GM12878 (cell line): ENCODE data around the gene RNASE12. TPM values are rescaled to one million over a fixed set of nuclear protein-coding genes. Genes with fewer than 3 reads are reported as not detected.
A peak's percentile ranks its signal among the peaks of the same experiment; 100 is the strongest.

ENCODE experiments used
- BRCA1 ChIP-seq: IDR thresholded peaks from 2 replicates; pipeline ENCODE4 v1.6.1; 2011; ENCODE audit warnings: low read depth, low read length, improper control_type of control experiment
- CEBPZ ChIP-seq: fragments of 150-350 bp; IDR thresholded peaks from 2 replicates; pipeline ENCODE4 v1.6.1; 2016; ENCODE audit warnings: low read depth, low read length
- CHD4 ChIP-seq: fragments of 200-600 bp; sonication (generic); IDR thresholded peaks from 2 replicates; pipeline ENCODE4 v1.6.1; 2016; ENCODE audit warnings: mild to moderate bottlenecking
- DPF2 ChIP-seq: fragments of 450-650 bp; IDR thresholded peaks from 2 replicates; pipeline ENCODE4 v1.6.1; 2017; ENCODE audit warnings: mild to moderate bottlenecking
- E2F8 ChIP-seq: fragments of 450-650 bp; IDR thresholded peaks from 2 replicates; pipeline ENCODE4 v1.6.1; 2018; ENCODE audit warnings: mild to moderate bottlenecking, low read depth, moderate library complexity; ENCODE audit not compliant: partially characterized antibody
- ETV6 ChIP-seq, 2 experiments: fragments of 450-650 bp in 1 of 2; IDR thresholded peaks in 1 of 2; conservative IDR thresholded peaks in 1 of 2; 2 replicates each; pipeline ENCODE4 v1.6.1; 2014; ENCODE audit warnings: antibody characterized with exemption in 1 of 2, borderline replicate concordance in 1 of 2, low read depth in 1 of 2, mild to moderate bottlenecking in 1 of 2, moderate library complexity in 1 of 2
- FOXM1 ChIP-seq: IDR thresholded peaks from 2 replicates; pipeline ENCODE4 v1.6.1; 2012; ENCODE audit warnings: low read depth, mild to moderate bottlenecking, inconsistent platforms, low read length, moderate library complexity
- KAT2A ChIP-seq: conservative IDR thresholded peaks from 2 replicates; pipeline ENCODE4 v1.6.1; 2011; ENCODE audit warnings: low read depth, low read length; ENCODE audit not compliant: control insufficient read depth
- KLF5 ChIP-seq: fragments of 450-650 bp; IDR thresholded peaks from 2 replicates; pipeline ENCODE4 v1.6.1; 2014; ENCODE audit warnings: mild to moderate bottlenecking; ENCODE audit not compliant: partially characterized antibody
- MAX ChIP-seq: IDR thresholded peaks from 2 replicates; pipeline ENCODE4 v1.6.1; 2012; ENCODE audit warnings: low read depth, low read length, improper control_type of control experiment
- MTA3 ChIP-seq: IDR thresholded peaks from 2 replicates; pipeline ENCODE4 v1.6.1; 2012; ENCODE audit warnings: low read length, inconsistent platforms, borderline replicate concordance
- NR2C2 ChIP-seq: IDR thresholded peaks from 2 replicates; pipeline ENCODE4 v1.6.1; 2011; ENCODE audit warnings: borderline replicate concordance, low read depth; ENCODE audit not compliant: control insufficient read depth, insufficient read length
- PKNOX1 ChIP-seq: fragments of 450-650 bp; IDR thresholded peaks from 2 replicates; pipeline ENCODE4 v1.6.1; 2016; ENCODE audit warnings: mild to moderate bottlenecking
- SMAD1 ChIP-seq: fragments of 450-650 bp; IDR thresholded peaks from 2 replicates; pipeline ENCODE4 v1.6.1; 2018; ENCODE audit warnings: mild to moderate bottlenecking, low read depth; ENCODE audit not compliant: partially characterized antibody
- STAT1 ChIP-seq: fragments of 450-650 bp; conservative IDR thresholded peaks from 2 replicates; pipeline ENCODE4 v1.6.1; 2014; ENCODE audit warnings: antibody characterized with exemption, mild to moderate bottlenecking
- TARDBP ChIP-seq: IDR thresholded peaks from 2 replicates; pipeline ENCODE4 v1.6.1; 2016; ENCODE audit warnings: borderline replicate concordance
- TCF3 ChIP-seq: IDR thresholded peaks from 2 replicates; pipeline ENCODE4 v1.6.1; 2012; ENCODE audit warnings: low read depth, mild to moderate bottlenecking, low read length, borderline replicate concordance; ENCODE audit not compliant: insufficient read depth
- ZNF24 ChIP-seq: fragments of 450-650 bp; IDR thresholded peaks from 2 replicates; pipeline ENCODE4 v1.6.1; 2017; ENCODE audit warnings: antibody characterized with exemption, mild to moderate bottlenecking
- ZSCAN29 ChIP-seq: fragments of 450-650 bp; IDR thresholded peaks from 2 replicates; pipeline ENCODE4 v1.6.1; 2017; ENCODE audit warnings: mild to moderate bottlenecking, moderate library complexity
- polyA plus RNA-seq, 11 experiments: library from polyadenylated mRNA; depleted of rRNA in 4 of 11; unstranded in 6 of 11; stranded (reverse) in 5 of 11; fragments of >200 nt; fragmentation: Nextera tagmentation in 4 of 11; fragmentation: Illumina TruSeq in 1 of 11; extraction: Ambion mirVana in 4 of 11; extraction: Trizol in 1 of 11; gene quantifications; 1 replicate in 1 of 11; 2 replicates in 10 of 11; pipeline versions ENCODE4 v1.2.1 to v1.2.3, GENCODE V29; 2011 to 2016; ENCODE audit warnings: inconsistent platforms in 2 of 11, missing spikeins in 2 of 11, low read depth in 1 of 11
- total RNA-seq, 4 experiments: library from RNA; depleted of rRNA in 3 of 4; stranded (reverse); fragments of >200 nt in 3 of 4; fragmentation: Illumina TruSeq in 1 of 4; extraction: Trizol in 1 of 4; gene quantifications; 2 replicates each; pipeline versions ENCODE4 v1.2.1 to v1.2.3, GENCODE V29; 2013 to 2021
- TF ChIP-seq, protein P1 (sequence below): fragments of 450-650 bp; IDR thresholded peaks from 2 replicates; pipeline ENCODE4 v1.6.1; 2017; ENCODE audit warnings: borderline replicate concordance

The RNASE12 gene
- total and polyA plus RNA-seq, 10 of the 15 experiments (the other 5 are each of a cell fraction or from before 2014, with no cell fraction given), result not detected

- TF ChIP-seq TARDBP, result peak; percentile 95
- TF ChIP-seq TCF3, result 0 out of 2 replicates have a peak, but pooled peaks have one; percentile 38
- TF ChIP-seq CHD4, result no peak
- TF ChIP-seq CEBPZ, result no peak; the same call in 1 of the 2 replicates
- TF ChIP-seq BRCA1, result no peak
- peak; percentile 93 for TF ChIP-seq KLF5
- TF ChIP-seq KAT2A, result no peak
- TF ChIP-seq FOXM1, result peak; percentile 50
- TF ChIP-seq E2F8, result peak; percentile 31
- TF ChIP-seq, protein P1, sequence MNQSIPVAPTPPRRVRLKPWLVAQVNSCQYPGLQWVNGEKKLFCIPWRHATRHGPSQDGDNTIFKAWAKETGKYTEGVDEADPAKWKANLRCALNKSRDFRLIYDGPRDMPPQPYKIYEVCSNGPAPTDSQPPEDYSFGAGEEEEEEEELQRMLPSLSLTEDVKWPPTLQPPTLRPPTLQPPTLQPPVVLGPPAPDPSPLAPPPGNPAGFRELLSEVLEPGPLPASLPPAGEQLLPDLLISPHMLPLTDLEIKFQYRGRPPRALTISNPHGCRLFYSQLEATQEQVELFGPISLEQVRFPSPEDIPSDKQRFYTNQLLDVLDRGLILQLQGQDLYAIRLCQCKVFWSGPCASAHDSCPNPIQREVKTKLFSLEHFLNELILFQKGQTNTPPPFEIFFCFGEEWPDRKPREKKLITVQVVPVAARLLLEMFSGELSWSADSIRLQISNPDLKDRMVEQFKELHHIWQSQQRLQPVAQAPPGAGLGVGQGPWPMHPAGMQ, result no peak
- 0 out of 4 replicates have a peak, but pooled peaks of 1 of the 2 experiments have one; percentile 27 for TF ChIP-seq ETV6 (conservative IDR thresholded peaks at IDR 0.05 in 1 of 2, IDR thresholded peaks at IDR 0.05 in 1 of 2; ENCODE audit: borderline replicate concordance in 1 of 2, low read depth in 1 of 2)
- peak; percentile 99 for TF ChIP-seq ZNF24
- peak; percentile 97 for TF ChIP-seq ZSCAN29
- no peak for TF ChIP-seq NR2C2
- peak; percentile 94 for TF ChIP-seq PKNOX1
- TF ChIP-seq STAT1, result peak; percentile 44; the same call in 1 of the 2 replicates
- TF ChIP-seq MAX, result no peak
- TF ChIP-seq MTA3, result peak; percentile 72
- TF ChIP-seq SMAD1, result no peak
- 0 out of 2 replicates have a peak, but pooled peaks have one; percentile 33 for TF ChIP-seq DPF2
These were observed 22.2 kb upstream of the RNASE12 start (continued) for GRCh38 chr14:20613094-20614037.
